Coronary artery (tissue), 2 donors: ENCODE measurements around the gene RPS6KL1.

Experiments used
- DNase-seq: peaks from one replicate; pipeline ENCODE4 v3.0.0-alpha.2; 2017; ENCODE audit warnings: low spot score
- H3K27ac ChIP-seq, 2 donors: fragments of 200-600 bp; sonication (generic); one replicate each; pipeline ENCODE4 v1.5.1; 2016 to 2019
- H3K4me3 ChIP-seq: fragments of 200-600 bp; sonication (generic); 2 replicates; pipeline ENCODE4 v1.5.1; 2016; ENCODE audit warnings: mild to moderate bottlenecking, moderate library complexity
- TF ChIP-seq, protein P1 (sequence below): fragments of 200-600 bp; sonication (generic); IDR thresholded peaks from one replicate; pipeline ENCODE4 v1.5.1; 2019; ENCODE audit warnings: antibody characterized with exemption

RPS6KL1 gene

DNA sequence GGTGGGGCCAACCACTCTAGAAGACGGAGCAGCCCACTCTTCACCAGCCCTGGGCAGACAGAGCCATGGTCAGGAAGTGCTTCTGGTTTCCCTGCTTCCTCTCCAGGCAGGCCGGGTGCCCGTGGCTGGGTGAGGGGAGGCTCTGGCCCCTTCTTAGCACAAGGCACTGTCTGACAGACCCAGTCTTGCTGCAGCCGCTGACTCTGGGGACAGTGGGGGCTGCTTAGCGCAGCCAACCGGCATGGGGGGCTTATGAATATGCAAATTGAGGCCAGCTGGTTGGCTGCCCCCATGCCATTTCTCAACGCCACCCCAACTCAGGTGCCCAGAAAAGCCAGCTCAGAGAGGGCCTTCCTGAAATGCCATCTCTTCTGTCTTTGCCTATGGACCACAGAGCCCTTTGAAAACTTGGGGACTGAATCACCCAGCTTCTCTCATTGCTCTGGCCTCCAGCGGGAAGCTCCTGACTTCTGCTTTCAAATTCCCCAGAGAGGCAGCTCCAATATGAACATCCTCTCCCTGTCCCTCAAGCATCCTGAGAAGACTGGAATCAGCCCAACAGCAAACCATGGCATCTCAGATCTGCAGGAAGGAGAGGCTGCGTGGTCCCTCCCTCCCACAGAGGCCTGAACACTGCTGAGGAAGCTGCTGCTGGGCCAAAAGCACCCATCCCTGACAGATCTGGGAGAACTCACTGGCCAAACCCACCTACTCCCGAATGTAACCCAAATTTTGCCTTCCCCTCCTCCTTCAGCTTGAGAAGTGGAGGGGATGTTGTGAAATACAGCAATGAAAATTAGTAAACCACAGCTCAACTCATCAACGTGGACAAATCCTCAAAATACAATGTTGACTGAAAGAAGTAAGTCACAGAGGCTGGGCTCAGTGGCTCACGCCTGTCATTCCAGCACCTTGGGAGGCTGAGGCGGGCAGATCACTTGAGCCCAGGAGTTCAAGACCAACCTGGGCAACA is 46.8 kb downstream of the RPS6KL1 start, which contains the start of gene PROX2:
Gene PROX2 (minus strand): TSS at position 205 of the 973 bp plus-strand sequence. CDS start 12,311 bp downstream, outside the sequence.
- TF ChIP-seq, protein P1, sequence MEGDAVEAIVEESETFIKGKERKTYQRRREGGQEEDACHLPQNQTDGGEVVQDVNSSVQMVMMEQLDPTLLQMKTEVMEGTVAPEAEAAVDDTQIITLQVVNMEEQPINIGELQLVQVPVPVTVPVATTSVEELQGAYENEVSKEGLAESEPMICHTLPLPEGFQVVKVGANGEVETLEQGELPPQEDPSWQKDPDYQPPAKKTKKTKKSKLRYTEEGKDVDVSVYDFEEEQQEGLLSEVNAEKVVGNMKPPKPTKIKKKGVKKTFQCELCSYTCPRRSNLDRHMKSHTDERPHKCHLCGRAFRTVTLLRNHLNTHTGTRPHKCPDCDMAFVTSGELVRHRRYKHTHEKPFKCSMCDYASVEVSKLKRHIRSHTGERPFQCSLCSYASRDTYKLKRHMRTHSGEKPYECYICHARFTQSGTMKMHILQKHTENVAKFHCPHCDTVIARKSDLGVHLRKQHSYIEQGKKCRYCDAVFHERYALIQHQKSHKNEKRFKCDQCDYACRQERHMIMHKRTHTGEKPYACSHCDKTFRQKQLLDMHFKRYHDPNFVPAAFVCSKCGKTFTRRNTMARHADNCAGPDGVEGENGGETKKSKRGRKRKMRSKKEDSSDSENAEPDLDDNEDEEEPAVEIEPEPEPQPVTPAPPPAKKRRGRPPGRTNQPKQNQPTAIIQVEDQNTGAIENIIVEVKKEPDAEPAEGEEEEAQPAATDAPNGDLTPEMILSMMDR: no peak
- Histone ChIP-seq H3K4me3 (no peak within 1 kb of the TSS), H3K27ac (no peak within 1 kb of the TSS)
- no peak for DNase-seq

DNA sequence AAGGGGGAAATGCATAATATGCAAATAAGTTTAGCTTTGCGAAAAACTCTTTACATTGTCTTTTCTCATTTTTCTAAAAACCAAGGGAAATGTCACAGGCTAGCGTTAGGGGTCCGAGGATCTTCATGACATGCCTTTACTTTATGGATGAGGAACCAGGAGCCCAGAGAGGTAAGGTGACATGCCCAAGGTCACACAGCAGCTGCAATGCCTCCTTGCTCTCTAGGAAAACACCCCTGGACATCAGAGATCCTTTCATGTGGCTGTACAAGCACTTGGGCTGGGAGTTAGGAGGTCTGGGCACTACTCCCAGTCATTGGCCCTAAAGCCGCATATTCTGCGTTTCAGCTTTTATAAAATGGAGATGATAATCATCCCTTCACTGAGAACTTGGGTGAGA is 47.9 kb downstream of the RPS6KL1 start:
- DNase-seq: no peak
- Histone ChIP-seq H3K27ac (no peak overlapping the region), H3K4me3 (no peak overlapping the region)
- TF ChIP-seq, protein P1: no peak

DNA sequence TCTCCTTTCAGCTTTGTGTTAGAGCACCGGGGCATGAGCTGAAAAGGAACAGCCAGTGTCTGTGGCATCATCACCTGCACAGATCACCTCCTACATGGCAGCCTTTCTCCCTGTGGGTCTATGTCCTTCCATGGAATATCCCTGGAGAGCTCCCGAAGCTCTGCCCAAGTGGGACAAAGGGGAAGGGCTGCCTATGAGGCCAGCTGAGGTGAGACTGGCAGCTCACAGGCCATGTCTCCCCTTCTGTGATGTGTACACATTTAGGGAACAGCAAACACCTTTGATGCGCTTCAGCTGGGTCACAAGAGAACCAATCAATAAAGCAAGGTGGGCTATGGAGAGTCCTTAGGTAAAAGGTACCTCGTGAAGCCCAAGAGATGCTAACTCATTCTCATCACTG is 51.2 kb downstream of the RPS6KL1 start:
- DNase-seq: no peak
- TF ChIP-seq, protein P1: no peak
- H3K4me3 ChIP-seq: no peak overlapping the region
- H3K27ac ChIP-seq: no peak overlapping the region

DNA sequence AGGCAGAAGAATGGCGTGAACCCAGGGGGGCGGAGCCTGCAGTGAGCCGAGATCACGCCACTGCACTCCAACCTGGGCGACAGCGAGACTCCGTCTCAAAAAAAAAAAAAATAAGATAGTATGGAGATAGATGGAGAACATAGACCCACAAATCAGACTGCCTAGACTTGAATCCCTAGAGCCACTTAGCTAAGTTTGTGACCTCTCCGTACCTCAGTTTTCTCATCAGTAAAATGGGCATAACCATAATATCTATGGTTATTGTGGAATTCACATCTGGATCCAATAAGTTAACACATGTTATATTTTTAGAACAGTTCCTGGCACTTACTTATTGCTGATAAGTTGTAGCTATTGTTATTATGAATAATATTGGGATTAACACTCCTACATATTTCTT is 54.3 kb downstream of the RPS6KL1 start:
- TF ChIP-seq, protein P1: no peak
- no peak for DNase-seq
- H3K27ac ChIP-seq: no peak overlapping the region

DNA sequence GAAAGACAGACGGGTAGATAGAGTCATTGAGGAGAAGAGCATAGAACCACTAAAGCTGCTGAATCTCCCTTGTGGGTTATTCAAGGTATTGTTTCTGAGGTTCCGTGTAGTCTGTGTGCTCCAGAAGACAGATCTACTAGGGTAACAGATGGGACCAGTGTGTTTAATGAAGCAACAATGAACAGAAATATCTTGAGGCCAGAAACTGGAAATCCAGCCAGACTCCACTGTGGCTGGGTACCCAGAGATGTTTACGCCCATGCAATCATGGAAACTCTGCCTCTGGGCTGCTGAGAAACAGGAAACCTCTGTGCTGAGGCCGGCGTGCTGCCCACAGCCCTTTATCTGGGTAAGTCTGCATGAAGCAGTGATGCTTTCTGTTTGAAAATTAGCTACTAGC is 55.4 kb downstream of the RPS6KL1 start:
- TF ChIP-seq, protein P1: no peak
- DNase-seq: no peak
- Histone ChIP-seq H3K27ac (peak overlapping the region in 1 of 2 donors; percentile 42), H3K4me3 (no peak overlapping the region)

More for the DNA sequence above, 54.3 kb downstream of the RPS6KL1 start:
- H3K4me3 ChIP-seq: no peak overlapping the region

DNA sequence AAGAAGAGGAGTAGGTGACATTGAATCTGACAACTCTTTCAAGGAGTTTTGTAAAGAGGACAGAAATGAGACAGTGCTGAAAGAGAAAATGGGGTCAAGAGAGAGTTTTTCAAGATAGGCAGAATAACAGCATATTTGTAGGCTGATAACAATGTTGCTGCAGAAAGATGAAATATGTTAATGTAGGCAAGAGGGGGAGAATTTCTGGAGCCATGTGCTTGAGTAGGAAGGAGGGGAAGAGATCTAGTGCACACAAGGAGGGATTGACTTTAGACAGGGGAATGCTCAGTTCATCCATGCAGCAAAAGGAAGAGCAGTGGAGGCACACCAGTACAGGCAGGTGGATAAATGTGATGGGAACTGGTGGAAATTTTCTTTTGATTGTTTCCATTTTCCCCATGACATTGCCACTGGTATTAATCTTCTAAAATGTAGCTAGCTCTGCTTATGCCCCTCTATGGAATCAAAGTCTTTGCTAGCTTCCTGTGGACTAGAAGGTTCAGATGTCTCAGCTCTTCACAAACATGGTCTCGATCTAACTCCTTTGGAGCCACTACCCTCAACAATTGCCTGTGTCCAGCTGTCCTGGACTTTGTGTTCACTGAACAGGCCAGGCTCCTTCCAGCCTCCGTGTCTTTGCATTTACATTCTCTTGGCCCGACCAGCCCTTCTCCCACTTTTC is 56.2 kb downstream of the RPS6KL1 start:
- Histone ChIP-seq H3K4me3 (no peak overlapping the region), H3K27ac (peak overlapping the region in 1 of 2 donors; percentile 42)
- DNase-seq: no peak
- TF ChIP-seq, protein P1: no peak
